Activated CD8-positive, alpha-beta memory T cell treated with anti-CD3 and anti-CD28 coated beads, Interleukin-2, amount 50 U/mL, for 24 hours (primary cell): ENCODE results near the gene CCDC149.

ENCODE experiments used
- DNase-seq: peaks from one replicate; pipeline ENCODE4 v3.0.0-alpha.2; 2020; ENCODE audit errors: extremely low read depth

The CCDC149 gene

GRCh38 chr4:24777536-24778463, 135.0 kb downstream of the CCDC149 start:
- DNase-seq: no peak

- DNase-seq: no peak
These were observed 137.1 kb downstream of the CCDC149 start for GRCh38 chr4:24775750-24776149.

GRCh38 chr4:24775032-24775605, 137.7 kb downstream of the CCDC149 start:
- DNase-seq: no peak

GRCh38 chr4:24774452-24774851, 138.4 kb downstream of the CCDC149 start:
- DNase-seq: no peak

- no peak for DNase-seq
These were observed 139.9 kb downstream of the CCDC149 start for GRCh38 chr4:24772952-24773351.

GRCh38 chr4:24772061-24772705, 140.7 kb downstream of the CCDC149 start:
- no peak for DNase-seq

- DNase-seq: no peak
These were observed 141.6 kb downstream of the CCDC149 start for GRCh38 chr4:24771241-24771640.

GRCh38 chr4:24770667-24771066, 142.2 kb downstream of the CCDC149 start:
- no peak for DNase-seq

- no peak for DNase-seq
These were observed 142.7 kb downstream of the CCDC149 start for GRCh38 chr4:24770032-24770584.

- no peak for DNase-seq
These were observed 143.3 kb downstream of the CCDC149 start for GRCh38 chr4:24769571-24769970.

- DNase-seq: no peak
These were observed 144.2 kb downstream of the CCDC149 start for GRCh38 chr4:24768604-24769003.

- DNase-seq: no peak
These were observed 144.8 kb downstream of the CCDC149 start for GRCh38 chr4:24768006-24768405.

GRCh38 chr4:24765376-24765988, 147.4 kb downstream of the CCDC149 start:
- DNase-seq: no peak

GRCh38 chr4:24764345-24764744, 148.5 kb downstream of the CCDC149 start:
- no peak for DNase-seq

GRCh38 chr4:24763631-24764297, 149.1 kb downstream of the CCDC149 start:
- DNase-seq: no peak
